ENCODE data around the gene ARHGEF17. TPM values are rescaled to one million over a fixed set of nuclear protein-coding genes. Genes with fewer than 3 reads are reported as not detected.

The ARHGEF17 gene
- total RNA-seq, 3 donors from 2014 or later (not counting 1 experiment from before 2014, with no cell fraction given) = 0.02 to 0.88 (median 0.50) TPM

DNA sequence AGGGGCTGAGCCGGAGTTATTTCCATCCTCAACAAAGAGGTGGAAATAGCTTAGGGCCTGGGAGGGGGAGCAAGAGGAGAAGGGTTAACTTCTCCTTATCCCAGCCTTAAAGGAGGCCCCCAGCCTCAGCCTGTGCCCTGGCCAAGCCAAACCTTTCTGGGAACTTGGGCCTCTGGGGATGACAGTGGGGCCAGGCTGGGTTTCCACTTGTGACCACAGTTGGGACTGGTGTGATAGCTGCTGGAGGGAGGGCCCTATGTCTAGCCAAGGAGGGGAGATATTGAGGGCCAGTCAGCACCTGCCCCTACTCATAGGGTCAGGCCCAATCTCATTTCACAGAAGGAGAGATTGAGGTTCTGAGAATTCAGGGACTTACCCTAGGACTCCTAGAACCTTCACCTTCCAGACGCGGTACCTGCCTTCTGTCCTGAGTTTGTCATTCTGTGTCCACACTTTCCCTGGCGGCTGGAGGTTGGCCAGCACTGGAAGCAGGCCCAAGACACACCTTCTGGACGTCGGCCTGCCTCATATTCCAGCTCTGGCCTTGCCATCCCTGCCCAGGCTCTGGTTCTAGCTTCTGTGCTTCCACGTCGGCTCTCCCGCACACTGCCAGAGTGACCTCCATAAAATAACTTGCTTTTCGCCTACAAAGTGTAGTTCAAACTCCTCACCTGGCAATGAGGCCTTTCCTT, 71.3 kb downstream of the ARHGEF17 start:
- Mint-ChIP-seq H3K4me1 (peaks cover 24 to 65% of the 10 kb centered on the region in 2 donors), H3K27me3 (ENCODE audit: low read depth in 2 of 2) (no peaks in the 10 kb centered on the region), H3K9me3 (no peaks in the 10 kb centered on the region), H3K36me3 (no peaks in the 10 kb centered on the region), H3K27ac (peak overlapping the region; percentile 91 to 95), H3K4me3 (peak overlapping the region; percentile 57)
- Histone ChIP-seq H3K4me3 (ENCODE audit: low read length) (no peak overlapping the region), H3K27me3 (ENCODE audit: control insufficient read depth, insufficient read depth, low read length) (no peaks in the 10 kb centered on the region), H3K36me3 (ENCODE audit: control insufficient read depth, insufficient read depth, low read length) (no peaks in the 10 kb centered on the region), H3K27ac (ENCODE audit: low read length) (no peak overlapping the region), H3K9me3 (ENCODE audit: control insufficient read depth, insufficient read depth, low read length) (no peaks in the 10 kb centered on the region), H3K4me1 (ENCODE audit: control insufficient read depth, insufficient read depth, low read length) (peaks cover 84% of the 10 kb centered on the region)
- no peak for ATAC-seq
- no peak for DNase-seq
- TF ChIP-seq CTCF (IDR thresholded peaks at IDR 0.05) = no peak
- WGBS (ENCODE audit: insufficient coverage) = 89% methylated on average over 10 of the region's 10 CpGs
- intact Hi-C loops (cut with micrococcal nuclease) = no loop called here

DNA sequence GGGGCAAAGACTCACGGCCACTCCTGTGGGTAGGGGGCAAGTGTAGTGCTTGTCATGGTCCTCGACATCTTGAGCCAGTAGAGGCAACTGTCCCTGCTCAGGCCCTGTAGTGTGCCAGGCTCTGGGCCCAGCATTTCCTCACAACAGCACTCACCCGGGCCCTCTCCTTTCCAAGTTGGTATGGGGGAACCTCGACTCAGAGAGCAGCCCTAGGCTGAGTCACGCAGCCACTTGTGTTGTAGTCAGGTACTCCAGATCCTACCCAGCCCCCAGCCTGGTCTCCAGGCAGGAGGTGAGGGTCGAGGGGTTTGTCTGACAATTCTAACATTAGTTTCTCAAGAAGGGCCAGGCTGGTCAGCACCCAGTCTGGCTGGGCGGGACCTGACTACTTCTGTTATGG, 72.3 kb downstream of the ARHGEF17 start:
- H3K36me3 ChIP-seq (ENCODE audit: control insufficient read depth, insufficient read depth, low read length) = no peaks in the 10 kb centered on the region
- no peak for DNase-seq
- no peak for ATAC-seq
- Mint-ChIP-seq H3K27me3 (ENCODE audit: low read depth in 2 of 2) (no peaks in the 10 kb centered on the region), H3K36me3 (no peaks in the 10 kb centered on the region), H3K27ac (peak overlapping the region in 1 of 2 donors; percentile 95), H3K9me3 (no peaks in the 10 kb centered on the region), H3K4me1 (peaks cover 33 to 73% of the 10 kb centered on the region in 2 donors), H3K4me3 (peak overlapping the region; percentile 21)
- H3K4me3 ChIP-seq (ENCODE audit: low read length) = no peak overlapping the region
- peaks cover 92% of the 10 kb centered on the region for H3K4me1 ChIP-seq (ENCODE audit: control insufficient read depth, insufficient read depth, low read length)
- intact Hi-C loops (cut with micrococcal nuclease) = no loop called here
- 93% methylated on average over 6 of the region's 7 CpGs for WGBS (ENCODE audit: insufficient coverage)
- no peak for TF ChIP-seq CTCF (IDR thresholded peaks at IDR 0.05)
- peak overlapping the region; percentile 87 for H3K27ac ChIP-seq (ENCODE audit: low read length)
- no peaks in the 10 kb centered on the region for H3K9me3 ChIP-seq (ENCODE audit: control insufficient read depth, insufficient read depth, low read length)
- no peaks in the 10 kb centered on the region for H3K27me3 ChIP-seq (ENCODE audit: control insufficient read depth, insufficient read depth, low read length)

- H3K27ac ChIP-seq (ENCODE audit: low read length) = peak overlapping the region; percentile 87
- Mint-ChIP-seq H3K4me3 (peak overlapping the region; percentile 25), H3K36me3 (no peaks in the 10 kb centered on the region), H3K9me3 (no peaks in the 10 kb centered on the region), H3K27me3 (ENCODE audit: low read depth in 2 of 2) (no peaks in the 10 kb centered on the region), H3K27ac (peak overlapping the region; percentile 64 to 81), H3K4me1 (peaks cover 39 to 73% of the 10 kb centered on the region in 2 donors)
- no peaks in the 10 kb centered on the region for H3K27me3 ChIP-seq (ENCODE audit: control insufficient read depth, insufficient read depth, low read length)
- no peak overlapping the region for H3K4me3 ChIP-seq (ENCODE audit: low read length)
- peaks cover 92% of the 10 kb centered on the region for H3K4me1 ChIP-seq (ENCODE audit: control insufficient read depth, insufficient read depth, low read length)
- H3K36me3 ChIP-seq (ENCODE audit: control insufficient read depth, insufficient read depth, low read length) = no peaks in the 10 kb centered on the region
- intact Hi-C loops (cut with micrococcal nuclease) = no loop called here
- no peak for TF ChIP-seq CTCF (IDR thresholded peaks at IDR 0.05)
- ATAC-seq (no peak), DNase-seq (no peak)
- H3K9me3 ChIP-seq (ENCODE audit: control insufficient read depth, insufficient read depth, low read length) = no peaks in the 10 kb centered on the region
- 95% methylated on average over 3 of the region's 4 CpGs for whole genome bisulfite sequencing (ENCODE audit: insufficient coverage)
Observed at GRCh38 chr11:73380897-73381410, 72.9 kb downstream of the ARHGEF17 start.

Measured in natural killer cell (primary cell).